Measurements from ENCODE around the gene ASXL1. TPM values are rescaled to one million over a fixed set of nuclear protein-coding genes. Genes with fewer than 3 reads are reported as not detected.
"Not testable (repeated sequence)": the region's sequence is repeated elsewhere in the genome, so short reads cannot be mapped to it uniquely, and the experiment has no call there.

Gene ASXL1
- total RNA-seq, 1 donor from 2014 or later: 30.7 TPM

DNA sequence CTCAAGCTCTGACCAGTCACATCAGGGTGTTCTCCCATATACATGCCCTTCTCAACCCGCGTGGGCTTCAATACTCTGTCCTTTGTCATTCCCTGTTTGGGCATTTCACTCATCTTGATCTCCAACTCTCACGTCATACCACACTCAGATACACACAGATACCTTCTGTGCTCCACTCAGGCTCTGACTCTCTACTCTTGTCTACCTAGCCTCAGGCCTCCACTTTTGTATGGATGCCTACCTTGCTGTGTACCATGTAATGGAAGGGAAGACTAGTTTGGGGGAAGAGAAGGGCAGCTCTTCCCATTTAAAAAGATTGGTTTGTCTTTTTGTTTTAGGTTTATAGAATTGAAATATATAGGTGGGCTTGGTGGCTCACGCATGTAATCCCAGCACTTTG lies 48.6 kb downstream of the ASXL1 start:
- DNase-seq (ENCODE audit: low read depth, low spot score): no peak

DNA sequence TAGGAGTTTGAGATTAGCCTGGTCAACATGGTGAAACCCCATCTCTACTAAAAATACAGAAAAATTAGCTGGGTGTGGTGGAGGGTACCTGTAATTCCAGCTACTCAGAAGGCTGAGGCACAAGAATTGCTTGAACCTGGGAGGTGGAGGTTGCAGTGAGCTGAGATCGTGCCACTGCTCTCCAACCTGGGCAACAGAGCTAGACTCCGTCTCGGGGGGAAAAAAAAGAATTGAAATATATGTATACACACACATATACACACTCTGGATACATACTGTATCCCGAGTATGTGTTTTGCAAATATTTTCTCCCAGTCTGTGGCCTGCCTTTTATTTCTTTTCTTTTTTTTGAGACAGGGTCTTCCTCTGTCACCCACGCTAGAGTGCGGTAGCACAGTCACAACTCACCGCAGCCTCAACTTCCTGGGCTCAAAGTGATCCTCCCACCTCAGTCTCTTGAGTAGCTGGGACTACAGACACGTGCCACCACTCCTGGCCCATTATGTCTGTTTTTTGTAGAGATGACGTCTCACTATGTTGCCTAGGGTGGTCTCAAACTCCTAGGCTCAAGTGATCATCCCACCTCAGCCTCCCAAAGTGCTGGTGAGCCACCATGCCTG lies 49.1 kb downstream of the ASXL1 start:
- DNase-seq (ENCODE audit: low read depth, low spot score): not testable (repeated sequence)

GRCh38 chr20:32411955-32412706 lies 54.0 kb downstream of the ASXL1 start:
- DNase-seq (ENCODE audit: low read depth, low spot score): no peak

GRCh38 chr20:32415494-32415893 lies 57.4 kb downstream of the ASXL1 start:
- DNase-seq (ENCODE audit: low read depth, low spot score): no peak

DNA sequence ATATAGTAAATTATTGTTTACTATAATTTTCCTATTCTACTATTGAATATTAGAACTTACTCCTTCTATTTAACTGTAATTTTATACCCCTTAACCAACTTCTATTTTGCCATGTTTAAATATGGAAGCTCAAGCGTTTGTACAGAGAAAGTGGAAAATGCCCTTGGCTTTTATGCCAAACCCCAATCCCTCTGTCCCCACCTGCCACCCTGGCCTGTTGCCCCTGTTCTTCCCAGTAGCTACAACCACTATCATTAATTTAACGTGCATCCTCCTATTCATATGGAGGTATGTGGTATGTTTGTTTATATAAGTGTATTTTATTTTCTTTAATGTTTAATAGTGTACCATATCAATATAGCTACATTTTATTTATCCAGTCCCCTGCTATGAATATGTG lies 58.1 kb downstream of the ASXL1 start:
- DNase-seq (ENCODE audit: low read depth, low spot score): no peak

DNA sequence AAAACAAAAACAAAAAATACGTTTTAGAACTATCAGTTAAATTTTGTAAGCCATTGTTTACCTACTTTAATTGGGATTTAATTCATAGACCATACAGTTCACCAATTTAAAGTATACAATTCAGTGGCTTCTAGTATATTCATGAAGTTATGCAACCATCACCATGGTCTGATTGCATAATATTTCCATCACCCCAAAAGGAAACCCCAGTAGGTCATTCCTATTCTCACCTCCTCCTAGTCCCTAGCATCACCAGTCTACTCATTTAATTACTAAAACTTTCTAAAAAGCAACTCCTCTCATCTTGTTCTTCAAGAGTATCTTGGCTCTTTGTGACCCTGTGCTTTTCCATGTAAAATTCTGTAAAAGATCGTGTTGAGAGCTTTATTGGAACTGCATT lies 60.2 kb downstream of the ASXL1 start:
- no peak for DNase-seq (ENCODE audit: low read depth, low spot score)

GRCh38 chr20:32421290-32421689 lies 63.2 kb downstream of the ASXL1 start:
- no peak for DNase-seq (ENCODE audit: low read depth, low spot score)

GRCh38 chr20:32427996-32428395 lies 69.9 kb downstream of the ASXL1 start:
- DNase-seq (ENCODE audit: low read depth, low spot score): no peak

- no peak for DNase-seq (ENCODE audit: low read depth, low spot score)
Measured at GRCh38 chr20:32429343-32429742, 71.2 kb downstream of the ASXL1 start.

GRCh38 chr20:32429745-32430360 lies 71.7 kb downstream of the ASXL1 start:
- no peak for DNase-seq (ENCODE audit: low read depth, low spot score)

- no peak for DNase-seq (ENCODE audit: low read depth, low spot score)
Measured at GRCh38 chr20:32431457-32431856, 73.3 kb downstream of the ASXL1 start.

DNA sequence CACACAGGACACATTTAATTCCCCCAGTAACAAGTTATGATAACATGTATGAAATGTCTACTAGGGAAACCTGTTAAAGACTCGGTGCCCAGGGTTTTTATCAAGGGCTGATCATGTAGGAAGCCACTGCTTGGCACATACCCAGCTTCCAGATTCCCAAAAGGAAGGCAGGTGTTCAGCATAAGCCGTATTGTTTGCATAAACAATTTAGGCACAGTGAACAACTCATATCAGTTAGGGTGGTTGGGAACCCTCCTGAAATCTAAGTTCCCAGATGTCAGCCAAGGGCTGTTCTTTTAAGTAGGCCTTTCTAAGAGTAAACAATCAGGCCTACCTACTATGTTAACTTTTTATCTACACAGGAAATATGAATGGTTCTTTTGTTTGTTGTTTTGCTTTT lies 74.1 kb downstream of the ASXL1 start:
- no peak for DNase-seq (ENCODE audit: low read depth, low spot score)

- DNase-seq (ENCODE audit: low read depth, low spot score): peak; percentile 68
Measured at GRCh38 chr20:32433311-32434021, 75.3 kb downstream of the ASXL1 start.

GRCh38 chr20:32434434-32434833 lies 76.3 kb downstream of the ASXL1 start:
- DNase-seq (ENCODE audit: low read depth, low spot score): no peak

- DNase-seq (ENCODE audit: low read depth, low spot score): no peak
Measured at GRCh38 chr20:32435449-32436107, 77.4 kb downstream of the ASXL1 start.

- DNase-seq (ENCODE audit: low read depth, low spot score): no peak
Measured at GRCh38 chr20:32436142-32436861, 78.2 kb downstream of the ASXL1 start.

DNA sequence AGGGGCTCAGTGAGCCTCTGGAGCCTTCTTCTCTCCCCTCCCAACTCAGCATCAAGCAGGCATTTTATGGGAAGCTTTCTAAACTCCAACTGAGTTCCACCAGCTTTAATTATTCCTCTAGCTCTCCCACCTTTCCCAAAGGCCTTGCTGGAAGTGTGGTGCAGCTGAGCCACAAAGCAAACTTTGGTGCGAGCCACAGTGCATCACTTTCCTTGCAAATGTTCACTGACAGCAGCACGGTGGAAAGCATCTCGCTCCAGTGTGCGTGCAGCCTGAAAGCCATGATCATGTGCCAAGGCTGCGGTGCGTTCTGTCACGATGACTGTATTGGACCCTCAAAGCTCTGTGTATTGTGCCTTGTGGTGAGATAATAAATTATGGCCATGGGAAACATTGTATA lies 78.8 kb downstream of the ASXL1 start:
- DNase-seq (ENCODE audit: low read depth, low spot score): no peak

GRCh38 chr20:32437391-32438074 lies 79.4 kb downstream of the ASXL1 start:
- DNase-seq (ENCODE audit: low read depth, low spot score): no peak

GRCh38 chr20:32438331-32438858 lies 80.3 kb downstream of the ASXL1 start:
- DNase-seq (ENCODE audit: low read depth, low spot score): no peak

Data from pulmonary artery endothelial cell (primary cell).